Adrenal gland (tissue), 5 donors: ENCODE data around the gene C14orf93.
A peak's percentile ranks its signal among the peaks of the same experiment; 100 is the strongest.

Experiments used
- POLR2A ChIP-seq, 2 donors: fragments of 450-650 bp; IDR thresholded peaks; one replicate each; pipeline ENCODE4 v1.6.1; 2017; ENCODE audit warnings: antibody characterized with exemption in 2 of 2, mild to moderate bottlenecking in 2 of 2, moderate library complexity in 1 of 2
- TF ChIP-seq, protein P1 (sequence below), 6 experiments: fragments of 450-650 bp in 4 of 6; fragments of 200-600 bp in 2 of 6; sonication (generic) in 1 of 6; IDR thresholded peaks; 1 replicate in 5 of 6; 2 replicates in 1 of 6; pipeline versions ENCODE4 v1.5.1 to v1.8.0; 2016 to 2021; ENCODE audit warnings: antibody characterized with exemption in 6 of 6, mild to moderate bottlenecking in 2 of 6, moderate library complexity in 1 of 6
- donor health status: DM: no; HTN: no; CAD: no.

GRCh38 chr14:22980672-22981089, 29.3 kb downstream of the C14orf93 start:
- TF ChIP-seq, protein P1, sequence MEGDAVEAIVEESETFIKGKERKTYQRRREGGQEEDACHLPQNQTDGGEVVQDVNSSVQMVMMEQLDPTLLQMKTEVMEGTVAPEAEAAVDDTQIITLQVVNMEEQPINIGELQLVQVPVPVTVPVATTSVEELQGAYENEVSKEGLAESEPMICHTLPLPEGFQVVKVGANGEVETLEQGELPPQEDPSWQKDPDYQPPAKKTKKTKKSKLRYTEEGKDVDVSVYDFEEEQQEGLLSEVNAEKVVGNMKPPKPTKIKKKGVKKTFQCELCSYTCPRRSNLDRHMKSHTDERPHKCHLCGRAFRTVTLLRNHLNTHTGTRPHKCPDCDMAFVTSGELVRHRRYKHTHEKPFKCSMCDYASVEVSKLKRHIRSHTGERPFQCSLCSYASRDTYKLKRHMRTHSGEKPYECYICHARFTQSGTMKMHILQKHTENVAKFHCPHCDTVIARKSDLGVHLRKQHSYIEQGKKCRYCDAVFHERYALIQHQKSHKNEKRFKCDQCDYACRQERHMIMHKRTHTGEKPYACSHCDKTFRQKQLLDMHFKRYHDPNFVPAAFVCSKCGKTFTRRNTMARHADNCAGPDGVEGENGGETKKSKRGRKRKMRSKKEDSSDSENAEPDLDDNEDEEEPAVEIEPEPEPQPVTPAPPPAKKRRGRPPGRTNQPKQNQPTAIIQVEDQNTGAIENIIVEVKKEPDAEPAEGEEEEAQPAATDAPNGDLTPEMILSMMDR (IDR thresholded peaks at IDR 0.05), result no peak
- peak in 1 of 2 donors; percentile 10 for TF ChIP-seq POLR2A (IDR thresholded peaks at IDR 0.05)
